Lung microvascular endothelial cell (primary cell): ENCODE measurements around the gene CPA5. TPM values are rescaled to one million over a fixed set of nuclear protein-coding genes. Genes with fewer than 3 reads are reported as not detected.
A peak's percentile ranks its signal among the peaks of the same experiment; 100 is the strongest.

Experiments
- DNase-seq, 2 donors: peaks; one replicate each; pipeline versions ENCODE4 v3.0.0 to v3.0.0-alpha.2; 2010; ENCODE audit warnings: low read depth in 2 of 2
- total RNA-seq: library from RNA; depleted of rRNA; stranded (reverse); fragments of >200 nt; gene quantifications from 2 replicates; pipeline ENCODE4 v1.2.1, GENCODE V29; 2014

CPA5 gene
- total RNA-seq, 1 donor from 2014 or later: not detected

- no peak for DNase-seq
Observed at GRCh38 chr7:130332259-130333053, 12.2 kb upstream of the CPA5 start.

DNA sequence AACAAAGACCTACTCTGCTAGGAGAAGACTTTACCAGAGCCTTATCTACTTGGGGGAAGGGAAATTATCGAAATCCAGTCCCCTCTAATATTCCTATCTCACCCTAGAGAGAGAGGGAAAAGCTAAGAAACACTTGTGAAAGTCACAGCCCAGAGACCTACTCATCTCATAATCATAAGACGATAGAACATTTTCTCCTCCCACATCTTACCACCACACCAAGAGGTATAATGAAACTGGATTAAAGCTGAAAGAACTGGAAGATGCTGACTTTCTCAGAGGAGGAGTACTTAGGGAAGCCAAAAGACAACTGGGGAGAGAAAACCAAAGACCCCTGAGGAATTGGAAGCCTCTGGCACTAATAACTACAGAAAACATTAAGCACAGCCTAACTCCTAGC is 10.8 kb upstream of the CPA5 start:
- DNase-seq: no peak

DNA sequence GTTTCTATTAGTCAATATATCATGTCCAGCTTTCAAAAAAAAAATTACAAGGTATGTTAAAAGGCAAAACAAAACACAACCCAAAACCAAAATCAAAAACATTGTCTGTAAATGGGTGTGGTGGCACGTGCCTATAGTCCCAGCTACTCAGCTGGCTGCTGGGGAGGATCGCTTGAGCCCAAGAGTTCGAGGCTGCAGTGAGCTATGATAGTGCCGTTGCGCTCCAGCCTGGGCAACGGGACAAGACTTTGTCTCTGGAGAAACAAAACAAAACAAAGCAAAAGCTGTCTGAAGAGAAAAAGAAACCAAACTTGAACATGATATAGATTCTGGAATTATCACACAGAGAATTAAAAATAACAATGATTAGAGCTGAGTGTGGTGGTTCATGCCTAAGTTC is 10.3 kb upstream of the CPA5 start:
- DNase-seq: peak in 1 of 2 donors; percentile 5

GRCh38 chr7:130337410-130337971 is 7.1 kb upstream of the CPA5 start:
- DNase-seq: no peak

DNA sequence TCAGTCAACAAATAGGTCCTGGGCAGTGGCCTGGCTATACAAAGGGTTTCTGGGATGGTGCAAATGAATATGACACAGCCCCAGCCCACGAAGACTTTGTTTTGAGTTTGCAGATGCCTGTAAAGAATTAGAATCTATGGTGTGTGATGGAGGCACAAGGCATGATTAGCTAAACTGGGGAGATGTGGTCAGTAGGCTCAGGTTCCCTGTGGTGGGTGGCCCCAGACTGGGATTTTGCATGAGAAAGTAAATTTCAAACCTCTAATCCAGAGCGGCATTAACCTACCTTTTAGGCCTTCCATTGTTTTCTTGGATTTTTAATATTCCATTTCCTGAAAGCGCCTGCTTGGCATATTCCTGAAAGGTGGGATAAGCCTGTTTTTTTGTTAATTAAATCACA is 6.4 kb upstream of the CPA5 start:
- DNase-seq: no peak

DNA sequence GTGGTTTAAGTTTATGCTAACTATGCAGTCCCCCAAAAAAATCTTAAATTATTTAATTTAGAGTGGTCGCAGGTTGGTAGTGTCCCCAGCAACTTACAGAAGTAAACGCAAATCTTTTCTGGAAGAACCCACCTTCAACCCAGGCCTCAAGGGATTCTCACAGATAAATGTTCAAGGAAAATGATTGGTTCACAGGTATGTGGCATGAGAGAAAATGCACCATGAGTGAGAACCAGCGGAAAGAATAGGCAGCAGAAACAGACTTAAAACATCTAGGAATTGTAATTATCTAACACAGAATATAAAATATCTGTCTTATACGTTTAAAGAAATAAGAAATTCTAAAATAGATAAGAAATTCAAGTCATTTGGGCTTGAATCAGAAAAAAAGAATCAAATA is 2.7 kb upstream of the CPA5 start:
- no peak for DNase-seq

DNA sequence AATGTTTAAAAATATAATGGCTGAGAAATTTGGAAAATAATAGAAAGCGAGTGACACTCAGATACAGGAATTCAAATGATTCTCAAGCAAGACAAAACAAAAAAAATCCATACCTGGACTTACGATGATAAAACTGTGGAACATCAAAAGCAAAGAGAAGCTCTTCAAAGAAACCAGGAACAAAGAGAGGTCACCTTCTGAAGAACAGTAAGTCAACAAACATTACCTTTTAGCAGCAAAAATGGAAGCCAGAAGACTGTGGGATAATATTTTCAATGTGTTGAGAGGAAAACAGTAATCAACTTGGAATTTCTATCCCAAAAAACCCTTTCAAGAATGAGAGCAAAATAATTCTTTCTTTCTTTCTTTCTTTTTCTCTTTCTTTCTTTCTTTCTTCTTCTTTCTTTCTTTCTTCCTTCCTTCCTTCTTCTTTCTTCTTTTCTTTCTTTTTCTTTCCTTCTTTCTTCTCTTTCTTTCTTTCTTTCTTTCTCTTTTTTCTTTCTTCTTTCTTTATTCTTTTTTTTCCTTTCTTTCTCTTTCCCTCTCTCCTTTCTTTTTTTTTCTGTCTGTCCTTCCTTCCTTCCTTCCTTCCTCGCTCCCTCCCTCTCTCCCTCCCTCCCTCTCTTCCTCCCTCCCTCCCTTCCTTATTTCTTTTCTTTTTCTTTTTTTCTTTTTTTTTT is 1.8 kb upstream of the CPA5 start:
- DNase-seq: no peak

GRCh38 chr7:130345136-130345535 is 520 bp downstream of the CPA5 start:
- no peak for DNase-seq

DNA sequence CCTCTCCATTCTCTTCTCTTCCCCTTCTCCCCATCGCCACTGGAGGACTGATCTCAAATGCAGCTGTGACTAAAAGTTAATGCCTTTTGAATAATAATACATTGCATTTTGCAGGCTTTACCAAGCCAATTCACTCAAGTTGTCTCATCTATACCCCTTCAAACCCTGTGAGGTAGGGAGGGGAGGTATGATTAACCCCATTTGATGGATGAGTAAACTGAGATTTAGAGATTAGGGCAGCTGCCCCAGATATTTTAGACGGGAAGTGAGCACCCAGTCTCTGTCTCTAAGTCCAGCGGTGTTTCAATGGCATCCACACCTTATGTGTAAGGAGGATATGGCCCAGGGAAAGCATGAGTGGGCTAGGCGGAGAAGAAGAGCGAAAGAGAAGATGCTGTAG is 1.1 kb downstream of the CPA5 start:
- DNase-seq: no peak

GRCh38 chr7:130346177-130346905 is 1.7 kb downstream of the CPA5 start:
- no peak for DNase-seq

DNA sequence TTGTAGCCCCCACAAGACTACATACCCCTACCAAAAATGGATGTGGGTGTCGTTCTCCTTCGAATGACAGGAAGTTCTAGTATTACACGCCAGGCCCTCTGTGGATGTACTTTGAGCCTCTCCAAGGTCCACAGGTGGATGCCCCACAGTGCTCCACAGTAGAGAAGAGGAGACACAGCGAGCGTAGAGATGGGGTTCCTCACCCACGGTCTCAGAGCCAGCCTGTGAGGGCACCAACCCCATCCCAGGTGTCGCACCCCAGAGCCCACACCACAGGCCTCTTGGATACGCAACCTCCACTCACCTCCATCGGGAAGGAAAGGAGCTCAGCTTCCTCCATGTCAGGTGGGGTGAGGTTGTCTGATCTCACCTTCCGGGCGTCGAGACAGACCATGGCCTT is 2.3 kb downstream of the CPA5 start:
- DNase-seq: no peak

GRCh38 chr7:130349911-130350782 is 5.5 kb downstream of the CPA5 start:
- DNase-seq: no peak

DNA sequence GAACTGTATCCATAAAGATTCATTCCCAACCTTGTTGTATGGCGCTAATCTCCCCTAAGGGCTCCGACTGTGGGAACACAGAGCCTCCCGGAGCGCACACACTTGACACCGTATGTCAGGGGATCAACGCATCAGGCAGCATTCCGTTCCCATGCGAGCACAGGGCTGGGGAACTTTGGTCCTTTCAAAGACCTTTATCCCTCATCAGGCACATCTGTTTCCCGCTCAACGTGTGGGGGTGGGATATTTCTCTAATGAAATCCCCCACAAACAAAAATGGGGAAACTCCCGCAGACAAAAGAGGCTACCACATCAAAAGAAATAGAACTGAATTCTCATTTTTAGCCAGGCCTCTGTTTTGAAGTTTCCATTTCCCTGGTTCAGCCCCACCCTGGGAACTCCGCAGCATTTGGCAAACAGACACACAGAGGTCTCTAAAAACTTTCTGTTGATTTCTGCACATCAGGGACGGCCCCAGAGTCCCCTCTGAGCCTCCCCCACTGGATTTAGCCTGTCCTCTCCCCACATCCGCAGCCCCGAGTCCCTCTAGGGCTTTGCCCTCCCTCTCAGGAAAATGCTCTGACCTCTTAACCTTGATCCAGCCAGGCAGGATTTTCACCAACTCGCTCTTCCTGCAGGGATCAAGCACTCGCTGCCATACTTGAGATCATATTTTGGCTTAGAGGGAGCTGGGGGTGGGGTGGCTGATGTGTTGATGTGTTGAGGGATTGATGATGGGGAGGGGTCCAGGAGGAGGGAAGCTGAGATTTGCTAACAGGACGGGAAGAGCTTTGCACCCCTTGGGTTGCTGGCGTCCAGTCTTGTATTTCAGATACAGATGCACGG is 6.6 kb downstream of the CPA5 start:
- DNase-seq: peak in 1 of 2 donors; percentile 64

GRCh38 chr7:130351791-130352090 is 7.1 kb downstream of the CPA5 start:
- DNase-seq: no peak

DNA sequence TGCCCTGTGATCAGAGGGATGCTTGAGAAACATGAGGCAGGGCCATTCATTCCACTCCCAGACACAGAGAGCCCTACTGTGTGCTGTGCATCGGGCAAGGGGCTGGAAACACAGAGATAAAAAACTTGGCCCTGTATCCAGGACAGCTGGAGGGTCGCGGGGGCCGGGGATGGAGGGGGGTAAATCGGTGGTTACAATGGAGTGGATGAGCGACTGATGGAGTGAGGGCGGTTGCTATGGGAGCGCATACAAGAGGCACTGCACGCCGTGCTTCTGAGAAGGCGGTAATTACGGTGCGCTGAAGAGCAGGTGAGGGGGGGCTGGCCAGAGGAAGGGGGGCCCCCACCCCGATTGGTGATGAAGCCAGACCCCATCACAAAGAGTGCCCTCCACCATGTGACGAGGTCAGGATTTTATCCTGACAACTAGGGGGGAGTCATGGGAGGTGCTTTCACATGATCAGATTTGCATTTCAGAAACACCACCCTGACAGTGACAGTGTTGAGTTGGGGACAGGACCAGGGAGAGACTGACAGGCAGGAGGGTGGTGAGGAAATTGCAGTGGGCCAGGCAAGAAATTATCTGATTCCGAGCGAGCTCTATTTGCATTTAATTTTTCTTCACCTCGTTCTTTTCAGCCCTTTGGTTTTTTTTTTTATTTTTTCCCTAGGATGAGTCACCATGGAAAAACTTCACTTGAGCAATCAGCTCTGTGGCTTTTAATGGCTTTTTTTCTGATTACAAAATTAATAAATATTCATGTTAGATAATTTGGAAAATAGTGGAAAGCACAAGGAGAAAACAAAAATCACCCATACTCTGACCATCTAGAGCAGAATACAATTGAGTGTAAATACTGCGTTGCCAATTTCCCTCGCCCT is 7.8 kb downstream of the CPA5 start:
- DNase-seq: peak; percentile 22 to 58

DNA sequence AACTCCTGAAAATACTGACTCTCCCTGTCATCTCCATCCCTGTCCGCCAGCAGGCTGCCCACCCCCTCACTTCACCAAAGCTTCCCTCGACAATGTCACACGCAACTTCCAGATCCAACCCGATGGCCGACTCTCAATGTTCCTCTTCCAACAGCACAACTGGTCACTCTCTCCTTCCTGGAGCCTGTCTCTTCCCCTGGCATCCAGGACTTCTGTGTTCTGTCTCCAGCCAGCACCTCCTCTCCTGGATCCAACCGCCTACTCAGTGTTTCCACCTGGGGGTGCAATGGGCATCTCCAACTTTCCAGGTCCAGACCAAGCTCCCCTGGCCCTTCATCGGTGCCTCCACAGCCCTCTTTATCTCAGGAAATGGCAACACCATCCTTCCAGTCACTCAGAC is 8.6 kb downstream of the CPA5 start:
- no peak for DNase-seq

- peak in 1 of 2 donors; percentile 35 for DNase-seq
Observed at GRCh38 chr7:130356121-130356875, 11.7 kb downstream of the CPA5 start.

DNA sequence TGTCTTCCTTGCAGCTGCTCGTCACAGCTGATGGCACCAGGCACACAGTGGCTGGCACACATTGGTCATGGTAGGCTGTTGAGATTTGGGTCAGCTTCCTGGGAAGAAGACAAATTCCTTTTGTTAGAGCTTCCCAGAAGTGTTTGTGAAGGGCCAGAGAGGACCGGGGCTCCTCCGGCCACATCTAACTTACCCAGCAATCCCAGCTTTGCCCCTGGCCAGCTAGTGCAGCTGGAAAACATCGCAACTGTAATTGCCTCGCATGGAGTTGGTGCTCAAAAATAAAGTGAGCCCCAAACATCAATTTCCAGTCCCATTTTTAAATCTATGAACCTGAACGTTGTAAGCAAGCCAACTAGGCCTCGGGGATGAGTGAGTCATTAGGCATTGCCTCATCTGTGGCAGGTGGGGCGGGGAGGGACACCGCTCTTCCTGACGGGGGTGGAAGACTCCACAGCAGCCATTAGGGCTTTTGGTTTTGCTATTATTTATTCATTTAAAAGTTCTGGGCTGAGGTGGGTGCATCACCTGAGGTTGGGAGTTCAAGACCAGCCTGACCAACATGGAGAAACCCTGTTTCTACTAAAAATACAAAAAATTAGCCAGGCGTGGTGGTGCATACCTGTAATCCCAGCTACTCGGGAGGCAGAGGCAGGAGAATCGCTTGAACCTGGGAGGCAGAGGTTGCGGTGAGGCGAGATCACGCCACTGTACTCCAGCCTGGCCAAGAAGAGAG is 12.4 kb downstream of the CPA5 start:
- peak; percentile 34 to 84 for DNase-seq
